ENCODE measurements around the gene GPR50.

The GPR50 gene

DNA sequence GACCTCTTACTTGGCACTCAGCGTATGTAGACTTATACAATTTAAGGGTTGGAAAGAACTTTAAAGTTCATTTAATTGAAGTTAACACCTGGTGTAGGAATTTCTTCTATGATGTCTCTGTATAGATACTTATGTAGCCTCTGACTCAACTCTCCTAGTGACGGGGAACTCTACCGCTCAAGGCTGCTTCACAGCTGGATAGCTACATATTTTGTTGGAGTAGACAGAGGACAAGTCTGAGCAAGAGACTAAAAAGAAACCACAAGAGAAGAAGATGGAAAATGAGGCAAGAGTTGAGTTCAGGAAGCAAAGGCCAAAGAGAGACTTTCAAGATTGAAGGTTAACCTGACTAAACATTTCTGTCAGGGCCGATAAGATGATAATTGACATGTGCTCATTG lies 52.6 kb downstream of the GPR50 start:
- no peak overlapping the region for H3K4me3 ChIP-seq (ENCODE audit: low read depth in 1 of 2, low read length in 2 of 2)
- no peaks in the 10 kb centered on the region for H3K9me3 ChIP-seq (ENCODE audit: control insufficient read depth in 1 of 2, low read length in 2 of 2)
- no peaks in the 10 kb centered on the region for H3K4me1 ChIP-seq (ENCODE audit: control insufficient read depth in 1 of 2, insufficient read depth in 2 of 2, low read length in 2 of 2)
- no peaks in the 10 kb centered on the region for H3K36me3 ChIP-seq (ENCODE audit: control insufficient read depth in 1 of 2, insufficient read depth in 2 of 2, low read length in 2 of 2)
- H3K27ac ChIP-seq (ENCODE audit: low read length) = no peak overlapping the region
- no peaks in the 10 kb centered on the region for H3K27me3 ChIP-seq (ENCODE audit: low read depth, low read length)
